Activated T-helper 1 cell treated with anti-CD3 and anti-CD28 coated beads, Interleukin-12 subunit alpha, Interleukin-12 subunit beta, Interleukin-2, Interleukin-4 antibody, amounts not matched to agents 30 ng/mL and 10 ng/mL and 1 ng/mL, durations not matched to agents 14 hours and 24 hours and 36 hours (primary cell): ENCODE data around the gene NNMT. TPM values are rescaled to one million over a fixed set of nuclear protein-coding genes. Genes with fewer than 3 reads are reported as not detected.

Experiments
- DNase-seq: peaks from one replicate; pipeline ENCODE4 v3.0.0; 2021; ENCODE audit warnings: low spot score
- H3K27ac Mint-ChIP-seq: one replicate; pipeline ENCODE4 v1.8.0; 2021; ENCODE audit warnings: mild to moderate bottlenecking, mixed read lengths
- H3K27me3 Mint-ChIP-seq: one replicate; pipeline ENCODE4 v1.8.0; 2022; ENCODE audit warnings: mild to moderate bottlenecking, moderate library complexity, mixed read lengths; ENCODE audit not compliant: insufficient read depth
- H3K36me3 Mint-ChIP-seq: one replicate; pipeline ENCODE4 v1.8.0; 2021; ENCODE audit warnings: low read depth, mixed read lengths
- H3K4me1 Mint-ChIP-seq: one replicate; pipeline ENCODE4 v1.8.0; 2021; ENCODE audit warnings: low read depth, mixed read lengths
- H3K4me3 Mint-ChIP-seq: one replicate; pipeline ENCODE4 v1.8.0; 2021; ENCODE audit warnings: mild to moderate bottlenecking, moderate library complexity, mixed read lengths
- H3K9me3 Mint-ChIP-seq: one replicate; pipeline ENCODE4 v1.8.0; 2021; ENCODE audit warnings: mixed read lengths
- intact Hi-C: fragments of 100-400 bp; cut with micrococcal nuclease; formaldehyde crosslinking; loops from one replicate; pipeline ENCODE4 v1.15.1; 2024
- total RNA-seq: library from RNA; stranded (reverse); gene quantifications from 2 replicates; pipeline ENCODE4 v1.2.3, GENCODE V29; 2022

Gene NNMT
- total RNA-seq, 1 donor from 2014 or later: not detected

DNA sequence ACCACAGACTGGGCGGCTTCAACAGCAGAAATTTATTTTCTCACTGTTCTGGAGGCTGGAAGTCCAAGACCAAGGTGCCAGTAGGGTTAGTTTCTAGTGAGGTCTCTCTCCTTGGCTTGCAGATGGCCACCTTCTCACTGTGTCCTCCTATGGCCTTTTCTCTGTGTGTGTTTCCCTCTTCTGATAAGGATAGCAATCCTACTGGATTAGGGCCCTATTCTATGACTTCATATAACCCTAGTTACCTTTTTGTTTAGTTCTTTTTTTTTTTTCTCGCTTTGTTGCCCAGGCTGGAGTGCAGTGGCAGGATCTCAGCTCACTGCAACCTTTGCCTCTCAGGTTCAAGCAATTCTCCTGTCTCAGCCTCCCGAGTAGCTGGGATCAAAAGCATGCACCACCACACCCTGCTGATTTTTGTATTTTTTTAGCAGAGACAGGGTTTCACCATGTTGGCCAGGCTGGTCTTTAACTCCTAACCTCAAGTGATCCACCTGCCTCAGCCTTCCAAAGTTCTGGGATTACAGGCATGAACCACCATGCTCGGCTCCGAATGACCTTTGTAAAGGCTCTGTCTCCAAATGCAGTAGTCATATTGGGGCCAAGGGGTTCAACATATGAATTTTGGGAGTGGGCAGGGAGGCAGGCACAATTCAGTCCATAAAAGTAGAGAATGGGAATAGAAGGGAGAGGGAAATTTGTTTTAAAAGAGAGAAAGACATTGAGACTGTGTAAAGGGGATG, 25.5 kb upstream of the NNMT start:
- H3K9me3 Mint-ChIP-seq: no peaks in the 10 kb centered on the region
- intact Hi-C loops: no loop called here
- no peak for DNase-seq
- no peak overlapping the region for H3K4me3 Mint-ChIP-seq
- H3K4me1 Mint-ChIP-seq: no peaks in the 10 kb centered on the region
- H3K27me3 Mint-ChIP-seq: peaks cover 20% of the 10 kb centered on the region
- H3K27ac Mint-ChIP-seq: no peak overlapping the region
- no peaks in the 10 kb centered on the region for H3K36me3 Mint-ChIP-seq

DNA sequence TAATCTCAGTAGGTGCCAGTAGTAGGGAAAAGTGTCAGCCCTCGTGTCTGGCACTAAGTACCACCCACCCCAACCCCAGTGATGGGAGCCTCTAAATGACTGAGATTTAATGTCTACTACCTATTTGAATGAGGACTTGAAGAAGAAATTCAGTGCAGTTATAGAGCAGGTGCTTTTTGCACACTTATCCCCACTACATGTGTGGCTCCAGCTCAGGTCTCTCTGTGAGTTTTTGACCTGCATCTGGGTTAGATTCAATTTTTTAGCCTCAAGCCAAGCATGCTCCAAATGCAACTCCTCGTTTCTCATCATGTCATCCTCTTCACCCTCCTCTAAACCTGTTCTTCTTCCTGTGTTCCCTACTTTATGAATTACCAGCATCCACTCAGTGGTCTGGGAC, 24.9 kb upstream of the NNMT start:
- no peak overlapping the region for H3K27ac Mint-ChIP-seq
- intact Hi-C loops: no loop called here
- H3K36me3 Mint-ChIP-seq: no peaks in the 10 kb centered on the region
- DNase-seq: no peak
- H3K9me3 Mint-ChIP-seq: no peaks in the 10 kb centered on the region
- H3K4me3 Mint-ChIP-seq: no peak overlapping the region
- no peaks in the 10 kb centered on the region for H3K4me1 Mint-ChIP-seq
- peaks cover 20% of the 10 kb centered on the region for H3K27me3 Mint-ChIP-seq

DNA sequence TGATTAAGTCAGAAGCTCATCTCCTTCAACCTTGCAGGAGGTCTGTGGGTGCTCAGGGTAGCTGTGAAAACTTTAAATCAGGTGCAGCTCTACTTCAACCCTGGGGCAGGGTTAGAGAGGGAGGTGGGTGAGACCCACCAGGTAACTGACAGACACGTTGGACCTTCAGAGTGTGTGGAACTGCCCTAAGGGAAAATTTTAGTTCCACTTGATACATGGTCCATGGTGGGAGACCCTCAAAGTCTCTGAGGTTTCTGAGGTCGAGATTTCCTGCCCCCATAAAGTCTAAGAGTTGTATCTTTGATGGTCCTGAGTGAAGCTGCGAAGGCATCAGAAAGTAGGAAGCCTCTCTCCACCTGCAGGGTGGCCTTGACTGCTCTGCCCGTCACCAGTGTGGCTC, 23.9 kb upstream of the NNMT start:
- H3K36me3 Mint-ChIP-seq: no peaks in the 10 kb centered on the region
- no peaks in the 10 kb centered on the region for H3K4me1 Mint-ChIP-seq
- intact Hi-C loops: no loop called here
- peaks cover 20% of the 10 kb centered on the region for H3K27me3 Mint-ChIP-seq
- no peaks in the 10 kb centered on the region for H3K9me3 Mint-ChIP-seq
- DNase-seq: no peak
- H3K4me3 Mint-ChIP-seq: no peak overlapping the region
- no peak overlapping the region for H3K27ac Mint-ChIP-seq

DNA sequence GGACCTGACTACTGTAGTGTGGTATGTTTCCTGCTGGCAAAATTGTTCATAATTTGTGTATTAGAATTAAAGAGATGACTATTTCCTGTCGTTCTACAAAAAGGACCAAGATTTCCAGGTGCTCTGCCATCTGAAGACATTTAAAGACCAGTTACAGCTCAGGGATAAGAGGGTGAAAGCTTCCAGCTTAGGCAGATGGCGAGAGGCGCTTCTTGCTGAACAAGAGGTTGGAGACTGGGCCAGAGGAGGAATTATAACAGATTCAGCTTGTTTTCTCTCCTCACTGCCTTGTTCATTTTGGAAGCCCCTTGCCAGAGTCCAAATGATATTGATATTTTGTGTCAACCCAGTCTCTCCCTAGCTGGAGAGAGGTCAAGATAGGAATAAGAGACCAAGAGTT, 23.1 kb upstream of the NNMT start:
- Mint-ChIP-seq H3K36me3 (no peaks in the 10 kb centered on the region), H3K27ac (no peak overlapping the region), H3K9me3 (no peaks in the 10 kb centered on the region), H3K27me3 (peaks cover 20% of the 10 kb centered on the region), H3K4me3 (no peak overlapping the region), H3K4me1 (no peaks in the 10 kb centered on the region)
- DNase-seq: no peak
- intact Hi-C loops: no loop called here

DNA sequence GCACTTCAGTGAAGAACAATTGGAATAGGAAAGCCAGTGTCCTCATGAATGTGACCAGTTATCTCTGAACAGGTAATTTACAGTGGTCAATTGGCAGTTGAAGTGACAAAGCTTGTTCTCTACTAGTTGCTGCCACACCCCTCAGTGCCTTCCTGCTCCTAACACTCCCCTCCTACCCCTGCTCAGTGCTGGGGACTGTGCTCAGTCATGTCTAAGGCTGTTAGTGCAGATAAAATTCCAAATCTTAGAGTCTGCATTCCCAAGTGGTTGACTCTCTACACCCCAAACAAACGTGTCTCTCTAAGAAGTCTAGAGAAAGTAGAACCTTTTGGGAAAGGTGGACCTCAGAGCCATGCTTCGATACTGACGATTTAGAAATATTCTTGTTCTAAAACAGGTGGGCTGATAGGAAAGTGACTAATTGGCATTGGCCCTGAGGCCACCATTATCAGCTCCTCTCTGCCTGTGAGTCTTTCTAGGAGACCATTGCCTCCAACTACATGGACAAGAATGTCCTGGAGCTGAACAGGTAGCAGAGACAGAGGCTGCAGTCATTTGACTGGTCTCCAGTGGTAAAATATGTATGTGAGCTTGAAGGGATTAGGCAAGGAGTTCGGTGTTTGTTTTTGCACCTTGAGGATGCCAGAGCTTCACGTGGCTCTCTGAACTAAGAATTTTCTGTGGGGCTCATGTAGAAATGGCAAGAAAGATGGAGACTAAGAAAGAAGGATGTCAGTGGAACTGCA, 22.1 kb upstream of the NNMT start:
- intact Hi-C loops: no loop called here
- no peaks in the 10 kb centered on the region for H3K9me3 Mint-ChIP-seq
- no peak overlapping the region for H3K27ac Mint-ChIP-seq
- no peaks in the 10 kb centered on the region for H3K36me3 Mint-ChIP-seq
- DNase-seq: no peak
- H3K4me3 Mint-ChIP-seq: no peak overlapping the region
- no peaks in the 10 kb centered on the region for H3K4me1 Mint-ChIP-seq
- peaks cover 20% of the 10 kb centered on the region for H3K27me3 Mint-ChIP-seq

DNA sequence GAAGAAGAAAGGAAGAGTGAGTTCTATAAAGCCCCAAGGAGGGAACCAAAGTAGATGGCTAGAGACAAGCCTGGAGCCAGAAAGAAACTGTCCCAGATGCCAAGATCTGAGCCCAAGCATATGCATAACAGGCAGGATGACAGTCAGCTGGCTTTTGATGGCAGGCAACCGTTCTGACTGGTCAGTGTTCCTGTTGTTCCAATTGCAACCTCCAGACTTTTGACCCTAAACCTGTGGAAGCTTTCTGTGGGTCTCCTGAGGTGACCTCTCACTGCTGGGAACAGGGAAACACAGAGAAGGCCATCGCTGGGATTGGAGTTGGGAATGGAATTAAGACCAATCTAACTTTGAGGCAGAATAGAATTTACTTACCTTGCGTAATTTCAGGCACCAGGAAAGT, 21.6 kb upstream of the NNMT start:
- Mint-ChIP-seq H3K4me1 (no peaks in the 10 kb centered on the region), H3K36me3 (no peaks in the 10 kb centered on the region), H3K27ac (no peak overlapping the region), H3K27me3 (peaks cover 21% of the 10 kb centered on the region), H3K4me3 (no peak overlapping the region), H3K9me3 (no peaks in the 10 kb centered on the region)
- intact Hi-C loops: no loop called here
- no peak for DNase-seq

DNA sequence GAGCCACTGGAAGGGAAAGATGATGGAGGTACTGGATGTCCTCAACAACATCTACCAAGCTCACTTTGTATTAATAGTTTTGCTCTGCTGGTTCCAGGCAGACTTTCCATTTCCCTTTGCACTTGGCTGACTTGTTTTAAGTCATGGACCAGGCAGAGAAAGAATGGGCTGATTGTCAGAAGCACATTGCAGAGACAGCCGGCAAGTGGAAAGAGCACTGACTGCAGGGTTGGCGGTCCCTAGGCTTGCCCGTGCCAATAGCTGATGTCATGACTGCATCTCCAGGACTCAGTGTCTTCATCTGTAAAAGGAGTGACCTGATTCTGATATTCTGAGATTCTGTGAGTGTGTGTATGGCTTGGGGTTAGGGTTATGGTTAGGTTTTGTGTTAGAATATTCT, 20.9 kb upstream of the NNMT start:
- no peak for DNase-seq
- Mint-ChIP-seq H3K4me1 (no peaks in the 10 kb centered on the region), H3K27me3 (peaks cover 21% of the 10 kb centered on the region), H3K4me3 (no peak overlapping the region), H3K9me3 (no peaks in the 10 kb centered on the region), H3K27ac (no peak overlapping the region), H3K36me3 (no peaks in the 10 kb centered on the region)
- intact Hi-C loops: no loop called here

DNA sequence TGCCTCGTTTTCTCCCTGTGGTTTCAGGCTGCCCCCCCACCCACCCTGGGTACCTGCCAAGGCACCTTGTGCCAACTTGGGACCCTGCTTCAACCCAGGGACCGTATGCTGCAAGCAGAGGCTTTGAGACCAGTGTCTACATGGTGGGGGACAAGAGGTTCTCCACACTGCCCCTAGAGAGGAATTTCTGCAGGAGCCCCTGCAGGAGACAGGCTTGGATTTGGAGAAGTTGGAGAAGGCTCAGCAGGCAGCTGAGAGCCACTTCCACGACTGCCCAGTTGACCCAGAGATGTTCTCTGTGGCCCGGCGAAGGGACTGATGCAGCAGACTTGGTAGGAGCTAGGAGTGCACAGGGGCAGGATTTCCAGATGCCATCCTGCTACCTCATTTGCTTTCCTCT, 20.1 kb upstream of the NNMT start:
- no peak overlapping the region for H3K4me3 Mint-ChIP-seq
- DNase-seq: no peak
- intact Hi-C loops: no loop called here
- H3K36me3 Mint-ChIP-seq: no peaks in the 10 kb centered on the region
- no peaks in the 10 kb centered on the region for H3K9me3 Mint-ChIP-seq
- H3K27me3 Mint-ChIP-seq: peaks cover 18% of the 10 kb centered on the region
- H3K4me1 Mint-ChIP-seq: no peaks in the 10 kb centered on the region
- H3K27ac Mint-ChIP-seq: no peak overlapping the region

DNA sequence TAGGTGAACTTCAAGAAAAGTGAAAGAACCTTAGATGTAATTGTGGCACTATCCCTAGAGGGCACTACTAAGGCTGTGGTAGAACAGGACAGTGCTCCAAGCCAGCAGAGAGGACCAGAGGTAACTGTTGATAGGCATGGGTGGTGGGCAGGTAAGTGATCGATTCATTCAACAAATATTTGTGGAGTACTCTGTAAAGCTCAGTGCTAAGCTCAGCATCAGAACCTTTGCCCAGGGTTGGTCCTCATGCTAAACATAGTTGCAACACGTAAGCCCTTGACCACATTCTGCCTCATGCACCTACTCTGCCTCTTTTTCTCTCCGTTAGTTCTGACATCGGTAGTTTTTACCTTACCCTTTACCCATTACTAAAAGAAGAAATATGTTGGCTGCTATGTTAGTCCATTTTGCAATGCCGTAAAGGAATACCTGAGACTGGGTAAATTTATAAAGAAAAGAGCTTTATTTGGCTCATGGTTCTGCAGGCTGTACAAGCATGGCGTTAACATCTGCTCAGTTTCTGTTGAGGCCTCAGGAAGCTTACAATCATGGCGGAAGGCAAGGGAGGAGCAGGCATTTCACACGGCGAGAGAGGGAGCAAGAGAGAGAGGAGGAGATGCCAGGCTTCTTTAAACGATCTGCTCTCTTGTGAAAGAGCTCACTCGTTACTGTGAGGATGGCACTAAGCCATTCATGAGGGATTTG, 18.4 kb upstream of the NNMT start:
- Mint-ChIP-seq H3K9me3 (no peaks in the 10 kb centered on the region), H3K36me3 (no peaks in the 10 kb centered on the region), H3K27ac (no peak overlapping the region), H3K4me3 (no peak overlapping the region), H3K4me1 (no peaks in the 10 kb centered on the region), H3K27me3 (peaks cover 12% of the 10 kb centered on the region)
- intact Hi-C loops: no loop called here
- no peak for DNase-seq

DNA sequence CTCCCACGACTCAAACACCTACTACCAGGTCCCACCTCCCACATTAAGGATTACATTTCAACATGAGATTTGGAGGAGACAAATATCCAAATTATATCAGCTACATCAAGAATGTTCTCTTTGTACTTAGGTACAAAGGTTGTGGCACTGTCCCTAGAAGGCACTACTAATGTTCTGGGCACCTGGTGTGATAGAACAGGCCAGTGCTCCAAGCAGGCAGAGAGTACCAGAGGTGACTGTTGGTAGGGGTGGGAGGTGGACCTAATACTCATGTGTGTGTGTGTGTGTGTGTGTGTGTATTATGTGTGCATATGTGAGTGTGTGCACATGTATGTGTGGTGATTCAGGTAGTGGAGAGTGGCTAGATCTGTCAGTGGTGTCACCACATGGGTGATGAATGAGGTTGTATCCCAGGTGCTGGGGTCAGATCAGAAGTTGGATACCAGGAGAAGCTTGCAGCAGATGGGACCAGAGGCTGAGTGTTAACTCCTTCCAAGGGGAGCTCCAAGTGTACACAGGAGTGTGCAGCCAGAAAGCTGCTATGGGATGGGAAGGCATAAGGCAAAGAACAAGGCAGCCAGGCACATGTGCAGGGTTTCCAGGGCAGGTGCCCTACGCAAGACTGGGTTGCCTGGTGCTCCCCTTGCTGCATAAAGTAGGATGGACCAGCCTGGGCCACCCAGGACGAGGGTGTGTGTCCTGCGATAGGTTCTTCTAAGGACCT, 17.7 kb upstream of the NNMT start:
- Mint-ChIP-seq H3K36me3 (no peaks in the 10 kb centered on the region), H3K4me3 (no peak overlapping the region), H3K27ac (no peak overlapping the region), H3K27me3 (peaks cover 15% of the 10 kb centered on the region), H3K9me3 (no peaks in the 10 kb centered on the region), H3K4me1 (no peaks in the 10 kb centered on the region)
- DNase-seq: no peak
- intact Hi-C loops: no loop called here

DNA sequence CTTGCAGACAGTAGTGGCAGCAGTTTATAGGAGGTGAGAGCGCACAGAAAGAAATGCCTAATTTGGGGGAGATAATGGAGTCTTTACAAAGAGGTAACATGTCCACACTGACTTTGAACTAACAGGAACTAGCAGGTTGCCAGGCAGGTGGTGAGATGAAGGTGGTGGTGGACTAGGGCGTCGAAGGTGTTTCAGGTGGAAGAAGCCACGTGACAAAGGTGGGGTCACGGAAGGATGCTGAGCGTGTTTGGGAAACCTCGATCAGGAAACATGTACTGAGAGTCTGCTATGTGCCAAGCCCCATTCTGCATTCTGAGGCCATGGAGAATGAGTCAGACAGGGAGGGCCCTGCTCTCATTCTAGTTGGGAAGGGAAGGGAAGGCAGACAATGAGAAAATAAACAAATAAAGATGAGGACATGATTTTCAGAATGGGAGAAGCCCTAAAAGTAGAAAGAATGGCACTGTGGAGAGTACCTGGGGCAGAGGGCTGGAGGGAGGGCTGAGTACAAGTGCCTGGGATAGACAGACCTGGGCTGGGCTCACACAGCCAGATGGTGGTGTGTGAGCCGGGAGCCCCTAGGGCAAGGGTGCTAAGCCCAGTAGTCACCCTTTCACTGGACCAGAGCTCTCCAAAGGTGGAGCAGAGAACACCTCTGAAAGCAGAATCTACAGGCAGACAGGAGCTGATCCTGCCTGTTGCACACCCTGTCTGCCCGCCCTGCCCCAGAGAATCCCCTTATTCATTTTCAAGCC, 16.2 kb upstream of the NNMT start:
- no peaks in the 10 kb centered on the region for H3K36me3 Mint-ChIP-seq
- no peak overlapping the region for H3K4me3 Mint-ChIP-seq
- H3K27me3 Mint-ChIP-seq: peaks cover 9% of the 10 kb centered on the region
- no peaks in the 10 kb centered on the region for H3K4me1 Mint-ChIP-seq
- intact Hi-C loops: no loop called here
- no peak overlapping the region for H3K27ac Mint-ChIP-seq
- no peaks in the 10 kb centered on the region for H3K9me3 Mint-ChIP-seq
- DNase-seq: no peak

DNA sequence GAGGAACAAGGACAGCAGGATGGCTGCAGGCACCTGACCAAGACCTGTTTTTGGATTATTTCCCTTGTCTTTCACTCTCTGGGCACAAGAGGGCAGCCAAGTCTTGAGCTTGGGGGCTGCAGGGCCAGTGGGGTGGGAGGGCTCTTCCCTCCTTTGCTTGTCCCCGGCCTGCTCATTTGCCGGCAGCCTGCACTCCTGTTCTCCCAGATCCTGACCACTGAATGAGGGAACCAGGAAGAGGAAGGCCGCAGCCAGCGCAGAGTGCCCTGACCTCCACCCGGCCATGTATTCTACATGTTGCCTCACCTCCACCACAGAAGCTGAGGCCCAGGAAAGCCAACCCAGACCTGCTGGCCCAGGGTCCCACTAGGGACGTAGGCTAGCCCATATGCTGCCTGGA, 15.5 kb upstream of the NNMT start:
- H3K36me3 Mint-ChIP-seq: no peaks in the 10 kb centered on the region
- H3K4me3 Mint-ChIP-seq: no peak overlapping the region
- no peak overlapping the region for H3K27ac Mint-ChIP-seq
- H3K9me3 Mint-ChIP-seq: no peaks in the 10 kb centered on the region
- DNase-seq: no peak
- H3K27me3 Mint-ChIP-seq: peaks cover 7% of the 10 kb centered on the region
- no peaks in the 10 kb centered on the region for H3K4me1 Mint-ChIP-seq
- intact Hi-C loops: no loop called here
